ENCODE measurements around the gene TPM2.

Gene TPM2

DNA sequence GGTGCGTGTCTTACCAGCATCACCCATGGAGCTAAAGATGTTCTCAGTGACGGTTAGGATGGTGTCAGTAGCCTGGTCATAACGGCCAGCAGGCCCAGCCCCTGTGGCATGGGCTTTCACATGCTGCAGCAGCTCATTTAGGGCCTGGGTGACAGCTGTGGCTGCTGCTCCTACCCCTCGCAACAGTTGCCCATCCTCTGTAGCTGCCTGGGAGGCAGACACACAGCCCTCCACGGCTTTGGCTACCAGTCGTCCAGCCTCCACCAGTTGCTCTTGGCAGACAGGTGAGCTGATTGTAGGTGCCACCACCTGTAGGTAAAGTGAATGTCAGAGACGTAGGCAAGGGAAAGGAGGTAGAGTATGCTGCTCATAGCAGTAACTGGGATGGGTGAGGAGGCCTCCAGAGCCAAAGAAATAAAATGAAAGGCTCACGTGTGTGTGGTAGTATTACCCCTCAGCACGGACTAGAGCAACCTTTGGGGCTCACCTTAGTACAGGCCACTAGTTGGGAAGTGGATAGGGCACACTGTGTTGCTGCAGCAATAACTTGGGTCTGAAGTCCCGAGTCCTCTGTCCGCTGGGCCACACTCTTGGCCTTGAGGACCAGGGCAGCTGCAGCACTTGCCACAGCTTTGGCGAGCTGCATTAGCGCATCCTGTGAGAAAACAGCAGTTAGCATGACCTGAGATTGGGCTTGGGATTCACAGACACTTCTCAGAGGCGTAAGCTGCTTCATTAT lies 27.6 kb upstream of the TPM2 start:
- no peak for DNase-seq

DNA sequence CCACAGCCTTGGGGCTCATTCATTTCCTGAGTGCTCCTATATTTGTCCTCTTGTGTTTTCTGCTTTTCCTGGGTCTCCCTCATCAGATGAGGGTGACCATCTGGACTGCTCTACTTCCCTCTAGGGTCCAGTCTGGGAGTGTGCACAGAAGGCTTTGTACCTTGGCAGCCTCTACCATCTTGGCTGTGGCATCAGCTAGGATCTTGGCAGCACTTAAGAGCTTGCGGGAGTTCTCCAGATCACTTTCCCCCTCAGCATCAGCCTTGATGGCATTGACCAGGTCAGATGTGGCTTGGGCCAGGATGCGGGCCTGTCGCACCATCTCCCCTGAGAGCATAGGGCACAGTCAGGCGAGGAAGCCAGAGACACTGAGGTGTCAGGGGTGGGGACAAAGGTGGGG lies 26.5 kb upstream of the TPM2 start:
- no peak for DNase-seq

DNA sequence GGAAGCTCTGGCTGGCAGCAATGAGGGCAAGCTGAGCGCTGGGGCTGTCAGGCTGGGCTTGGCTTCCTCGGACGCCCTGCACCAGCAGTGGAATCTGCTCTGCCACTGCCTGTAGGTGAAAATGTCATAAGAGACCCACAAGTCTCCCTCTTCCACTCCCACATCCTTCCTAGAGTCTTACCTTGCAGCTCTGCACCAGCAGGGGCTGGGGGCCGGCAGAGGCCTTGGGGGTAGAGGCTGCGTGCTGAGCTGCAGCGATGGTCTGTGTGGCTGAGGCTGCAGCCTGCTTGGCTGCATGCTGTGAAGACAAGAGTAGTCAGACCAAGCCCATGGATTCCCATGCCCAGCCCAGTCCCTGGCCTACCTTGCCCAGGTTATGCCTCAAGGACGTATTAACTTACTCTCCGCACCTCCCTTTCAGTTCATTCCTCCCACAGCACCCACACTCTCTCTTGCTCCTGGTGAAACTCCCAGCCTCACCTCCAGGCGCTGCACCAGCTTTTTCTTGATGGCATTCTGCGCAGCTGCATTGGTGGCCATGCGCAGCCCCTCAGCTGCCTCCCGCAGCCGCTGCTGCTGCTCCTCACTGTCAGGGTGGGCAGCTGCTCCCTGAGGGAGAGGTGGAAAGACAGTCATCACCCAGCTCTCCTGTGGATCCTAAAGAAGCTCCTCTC lies 25.0 kb upstream of the TPM2 start:
- DNase-seq: no peak

DNA sequence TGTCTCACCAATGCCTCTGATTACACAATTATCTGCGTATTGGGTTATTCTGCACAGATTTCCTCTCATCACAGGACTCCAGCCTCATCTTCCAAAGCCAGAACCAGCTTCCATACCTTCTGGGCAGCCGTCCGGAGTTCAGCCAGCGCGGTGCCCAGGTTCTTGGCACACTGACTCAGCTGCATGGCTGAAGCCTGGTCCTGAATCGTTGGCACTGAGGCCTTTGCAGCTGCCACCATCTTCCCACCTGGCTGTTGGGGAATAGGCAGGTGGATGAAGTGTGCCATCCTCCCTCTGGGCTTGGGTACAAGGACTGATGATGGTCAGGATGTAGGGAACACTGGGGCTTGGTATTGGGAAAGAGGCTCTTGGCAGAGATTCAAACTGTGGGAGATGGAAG lies 24.4 kb upstream of the TPM2 start:
- no peak for DNase-seq

DNA sequence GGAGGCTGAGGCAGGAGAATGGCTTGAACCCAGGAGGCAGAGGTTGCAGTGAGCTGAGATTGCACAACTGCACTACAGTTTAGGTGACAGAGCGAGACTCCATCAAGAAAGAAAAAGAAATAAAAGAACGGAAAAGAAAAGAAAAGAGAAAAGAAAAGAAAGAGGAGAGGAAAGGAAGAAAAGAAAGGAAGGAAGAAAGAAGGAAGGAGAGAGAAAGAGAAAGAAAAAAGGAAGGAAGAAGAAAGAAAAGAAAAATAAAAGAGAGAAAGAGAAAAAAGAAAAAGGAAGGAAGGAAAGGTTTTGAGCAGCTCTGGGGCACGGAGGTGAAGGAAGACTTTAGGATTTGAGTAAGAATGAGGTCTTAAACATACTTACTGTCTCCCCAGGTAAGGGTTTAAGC lies 23.9 kb upstream of the TPM2 start:
- DNase-seq: no peak

DNA sequence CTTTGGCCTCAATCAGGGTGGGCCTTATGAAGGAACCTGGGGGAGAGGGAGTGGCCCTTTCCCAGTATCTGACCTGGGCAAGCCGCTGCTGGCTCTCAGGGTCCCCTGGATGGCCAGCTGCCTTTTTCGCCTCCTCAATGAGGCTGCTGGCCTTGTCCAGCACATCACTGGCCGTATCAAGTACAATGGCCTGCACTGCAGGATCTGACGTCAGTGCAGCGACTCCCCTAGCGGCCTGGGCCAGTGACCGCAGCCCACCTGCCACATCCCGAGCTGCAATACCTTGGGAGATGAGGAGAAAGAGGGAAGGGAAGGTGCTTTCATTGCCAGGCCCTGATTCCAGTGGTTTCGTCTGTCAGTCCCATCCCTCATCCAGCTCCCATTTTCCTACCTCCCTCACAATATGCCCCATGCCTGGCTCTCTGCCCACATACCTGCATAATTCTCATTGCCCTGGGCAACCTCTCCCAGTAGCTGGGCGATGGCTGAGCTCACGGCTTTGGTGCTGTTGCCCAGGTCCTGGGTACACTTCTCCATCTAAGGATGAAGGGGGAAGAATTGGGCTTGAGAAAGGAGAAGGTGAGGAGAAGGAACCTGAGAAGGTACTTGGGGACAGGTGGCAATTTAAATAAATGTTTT lies 23.2 kb upstream of the TPM2 start:
- no peak for DNase-seq

DNA sequence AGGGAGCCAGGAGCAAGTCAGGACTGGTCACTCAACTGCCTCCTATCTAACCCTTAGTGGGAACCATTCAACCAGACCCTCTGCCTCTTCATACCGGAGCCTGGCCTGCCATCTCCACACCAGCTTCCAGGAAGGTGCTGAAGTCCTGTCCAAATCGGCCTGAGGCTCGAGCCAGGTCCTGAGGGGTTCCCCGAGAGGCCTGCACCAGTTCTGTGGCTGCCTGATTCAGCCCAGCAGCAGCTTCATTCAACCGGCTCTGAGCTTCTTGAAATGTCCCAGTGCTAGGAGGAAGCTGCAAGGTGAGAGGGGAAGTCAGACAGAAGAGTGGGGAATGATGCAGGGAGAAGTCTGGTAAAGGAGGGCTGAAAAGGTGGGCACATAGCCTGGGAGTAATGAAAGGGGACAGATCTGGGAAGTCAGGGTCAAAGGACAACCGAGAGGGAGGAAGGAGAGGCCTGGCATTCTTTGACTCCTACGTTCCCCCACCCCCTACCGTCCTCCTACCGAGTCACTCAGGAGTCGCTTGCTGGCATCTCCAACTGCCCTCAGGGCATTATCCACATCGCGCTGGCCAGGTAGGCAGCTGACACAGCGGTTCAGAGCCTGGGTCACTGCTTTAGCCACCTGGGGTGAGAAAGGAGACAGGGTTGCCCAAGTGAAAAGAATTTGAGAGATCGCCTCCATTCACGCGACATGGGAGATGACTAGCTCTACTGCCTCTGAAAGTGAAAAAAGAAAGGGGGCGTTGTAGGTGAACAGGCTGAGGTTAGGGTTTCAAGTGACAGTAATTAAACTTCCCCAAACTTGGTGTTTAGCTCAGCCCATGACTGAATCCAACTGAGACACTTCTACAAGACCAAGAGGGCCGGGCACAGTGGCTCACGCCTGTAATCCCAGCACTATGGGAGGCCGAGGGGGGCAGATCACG lies 22.0 kb upstream of the TPM2 start:
- no peak for DNase-seq

DNA sequence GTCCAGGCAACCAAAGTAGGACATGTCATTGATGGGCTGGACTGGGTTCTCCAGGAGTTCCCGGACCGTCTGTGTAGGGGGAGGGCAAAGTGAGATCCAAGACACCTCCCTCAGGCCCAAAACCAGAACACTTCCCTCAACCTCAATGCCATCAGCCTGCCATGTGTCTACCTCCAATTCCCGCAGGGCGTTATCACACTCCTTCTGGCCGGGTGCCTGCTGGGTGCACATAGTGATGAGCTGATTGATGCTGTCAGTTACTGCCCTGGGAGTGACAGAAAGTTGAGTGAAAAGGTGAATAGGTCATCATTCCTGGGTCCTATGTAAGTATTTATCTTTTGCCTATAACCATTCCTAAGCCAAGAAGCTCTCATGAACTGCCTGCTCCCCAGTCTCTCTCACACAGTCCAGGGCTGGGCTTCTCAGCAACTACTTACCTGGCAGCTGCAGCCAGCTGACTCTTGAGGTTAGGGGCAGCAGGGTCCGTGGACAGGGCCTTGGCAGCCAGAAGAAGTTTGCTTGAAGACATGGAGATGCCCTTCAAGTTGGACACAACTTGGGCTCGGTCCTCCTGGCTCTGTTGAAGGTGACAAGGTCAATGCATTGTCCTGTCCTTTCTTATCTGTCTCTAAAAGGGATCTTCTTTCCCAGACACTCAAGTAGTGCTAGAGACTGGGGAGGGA lies 21.2 kb upstream of the TPM2 start:
- DNase-seq: no peak

DNA sequence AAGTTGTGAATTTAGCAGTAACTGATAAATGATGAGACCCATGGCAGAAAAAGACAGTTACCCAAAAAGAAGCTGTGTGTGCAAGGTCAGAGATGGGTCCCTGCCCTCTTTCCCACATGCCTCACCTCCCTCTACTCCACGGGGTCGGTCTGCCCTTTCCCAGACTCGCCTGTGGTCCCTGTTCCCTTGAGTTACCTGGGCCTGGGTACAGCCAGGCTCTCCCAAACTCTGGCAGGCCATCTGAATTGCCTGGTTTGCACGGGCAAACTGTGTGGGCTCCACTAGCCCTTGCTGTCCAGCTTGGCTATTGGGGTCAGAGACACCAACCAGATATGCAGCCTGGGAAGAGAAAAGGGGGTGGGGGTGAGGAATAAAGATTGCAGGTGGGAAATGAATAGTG lies 18.4 kb upstream of the TPM2 start:
- DNase-seq: no peak

DNA sequence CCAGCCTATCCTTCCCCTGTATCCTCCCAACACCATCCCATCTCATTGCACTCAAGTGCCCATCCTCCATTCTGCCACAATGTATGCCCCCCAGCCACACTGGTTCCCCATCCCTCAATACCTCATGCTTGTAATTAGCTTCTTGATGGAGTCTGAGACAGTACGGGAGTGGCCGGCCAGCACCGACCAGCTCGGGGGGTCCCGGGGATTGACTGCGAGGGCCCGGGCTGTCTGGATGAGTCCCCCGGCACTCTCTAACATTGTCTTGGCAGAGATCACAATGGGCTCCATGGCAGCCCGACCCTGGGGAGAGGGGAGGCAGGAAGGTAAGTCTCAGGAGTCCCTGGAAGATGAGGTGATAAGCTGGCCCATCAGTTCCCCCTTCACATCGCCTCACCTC lies 17.2 kb upstream of the TPM2 start:
- no peak for DNase-seq

DNA sequence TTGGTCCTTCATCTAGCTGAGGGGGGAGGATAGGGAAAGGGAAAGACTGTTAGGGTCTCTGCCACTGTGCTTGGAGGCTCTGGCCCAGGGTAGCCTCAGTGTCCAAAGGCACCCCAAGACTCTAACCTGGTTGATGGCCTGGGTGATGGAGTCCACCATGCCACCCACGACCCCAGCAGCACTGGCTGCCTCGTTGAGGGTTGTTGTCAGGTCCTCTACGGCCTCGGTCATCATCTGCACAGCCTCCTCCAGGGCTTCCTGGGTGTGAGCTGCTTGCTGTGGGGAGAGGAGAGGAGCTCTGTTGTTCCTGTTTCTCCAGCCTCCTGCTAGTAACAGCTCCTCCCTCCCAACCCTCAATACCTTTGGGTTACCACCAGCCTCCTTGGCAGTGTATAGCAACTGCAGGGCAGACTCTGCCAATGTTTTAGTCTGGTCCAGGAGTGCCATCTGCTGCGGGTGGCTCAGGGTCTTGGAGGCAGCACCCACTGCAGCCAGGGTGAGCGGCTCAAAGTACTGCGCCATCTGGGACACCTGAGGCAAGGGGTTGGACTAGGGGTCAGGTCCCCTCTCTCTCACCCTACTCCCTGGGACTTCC lies 16.2 kb upstream of the TPM2 start:
- DNase-seq: no peak

DNA sequence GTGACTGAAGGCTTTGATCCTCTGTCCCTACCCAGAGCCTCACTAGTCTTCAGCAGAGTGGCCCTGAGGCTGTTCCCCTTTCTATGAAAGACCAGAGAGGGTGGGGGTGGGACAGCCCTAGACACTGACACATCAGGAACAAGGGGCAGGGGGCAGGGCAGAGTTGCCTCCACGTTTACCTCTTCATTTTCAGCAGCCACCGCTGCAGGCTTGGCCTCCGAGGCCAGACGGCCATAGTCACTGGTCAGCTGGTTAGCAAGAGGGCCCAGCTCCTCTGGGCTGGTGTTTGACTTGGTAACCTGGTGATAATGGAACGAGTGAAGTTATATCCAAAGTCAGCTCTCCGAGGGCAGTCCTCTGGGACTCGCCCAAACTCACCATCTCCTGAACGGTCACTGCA lies 15.6 kb upstream of the TPM2 start:
- DNase-seq: no peak

DNA sequence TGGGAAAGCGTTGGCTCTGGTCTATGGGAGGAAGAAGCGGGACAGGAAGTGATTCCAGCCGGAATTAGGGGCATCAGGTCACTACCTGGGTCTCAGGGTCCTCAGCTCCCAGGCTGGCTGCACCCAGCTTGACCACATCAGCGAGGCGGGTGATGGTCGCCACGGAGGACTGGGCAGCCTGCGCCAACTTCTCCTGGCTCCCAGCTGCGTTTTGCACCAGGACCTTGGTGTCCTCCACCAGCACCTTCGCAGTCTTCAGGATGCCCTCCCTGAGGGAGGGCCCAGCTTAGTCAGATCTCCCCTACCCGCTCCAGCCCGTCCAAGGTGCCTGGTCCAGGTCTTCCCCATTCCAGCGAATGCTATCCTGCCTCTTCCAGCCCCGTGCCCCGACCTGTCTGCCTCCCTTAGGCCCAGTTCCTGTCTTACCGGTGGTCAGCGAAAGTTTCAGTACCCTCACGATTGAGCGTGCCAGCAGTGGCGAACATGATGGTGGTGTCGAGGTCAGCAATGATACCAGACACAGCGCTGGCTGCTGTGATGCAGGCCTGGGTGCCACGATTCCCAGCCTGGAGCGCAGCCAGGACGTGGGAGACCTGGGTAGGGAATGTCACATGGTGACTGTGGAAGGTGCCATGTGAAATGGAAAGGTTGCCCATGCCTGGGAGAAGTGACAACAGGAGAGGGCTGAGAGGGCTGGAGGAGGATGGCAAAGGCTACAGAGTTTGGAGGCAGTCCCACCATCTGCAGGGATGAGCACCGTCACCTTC lies 14.4 kb upstream of the TPM2 start:
- DNase-seq: no peak

DNA sequence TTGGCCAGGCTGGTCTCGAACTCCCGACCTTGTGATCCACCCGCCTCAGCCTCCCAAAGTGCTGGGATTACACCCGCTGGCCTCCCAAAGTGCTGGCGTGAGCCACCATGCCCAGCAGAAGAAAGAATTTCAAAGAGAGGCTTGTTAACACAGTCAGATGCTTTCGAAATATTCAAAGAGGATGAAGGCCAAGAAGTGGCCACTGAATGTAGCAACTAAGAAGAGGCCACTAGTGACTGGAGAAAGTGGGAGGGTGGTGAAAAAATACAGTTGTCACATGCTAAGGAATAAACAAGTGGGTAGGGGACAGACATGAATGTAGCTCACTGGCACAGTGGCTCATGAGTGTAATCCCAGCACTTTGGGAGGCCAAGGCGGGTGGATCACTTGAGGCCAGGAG lies 13.0 kb upstream of the TPM2 start:
- DNase-seq: no peak

DNA sequence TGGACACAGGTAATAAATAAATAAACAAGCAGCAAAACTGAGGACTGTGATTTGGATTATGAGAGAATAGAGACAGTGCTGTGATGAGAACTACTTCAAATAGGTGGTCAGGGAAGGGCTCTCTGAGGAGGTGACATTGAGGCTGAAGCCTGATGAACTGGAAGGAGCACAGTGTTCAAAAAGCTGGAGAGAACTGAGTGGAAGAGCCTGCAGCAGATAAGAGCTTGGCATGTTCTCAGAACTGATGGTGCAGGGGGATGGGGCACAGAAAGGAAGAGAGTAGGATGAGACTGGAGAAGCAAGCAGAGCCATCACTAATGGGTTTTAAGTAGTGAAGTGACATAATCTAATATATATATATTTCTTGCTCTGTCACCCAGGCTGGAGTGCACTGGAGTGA lies 11.2 kb upstream of the TPM2 start:
- no peak for DNase-seq

DNA sequence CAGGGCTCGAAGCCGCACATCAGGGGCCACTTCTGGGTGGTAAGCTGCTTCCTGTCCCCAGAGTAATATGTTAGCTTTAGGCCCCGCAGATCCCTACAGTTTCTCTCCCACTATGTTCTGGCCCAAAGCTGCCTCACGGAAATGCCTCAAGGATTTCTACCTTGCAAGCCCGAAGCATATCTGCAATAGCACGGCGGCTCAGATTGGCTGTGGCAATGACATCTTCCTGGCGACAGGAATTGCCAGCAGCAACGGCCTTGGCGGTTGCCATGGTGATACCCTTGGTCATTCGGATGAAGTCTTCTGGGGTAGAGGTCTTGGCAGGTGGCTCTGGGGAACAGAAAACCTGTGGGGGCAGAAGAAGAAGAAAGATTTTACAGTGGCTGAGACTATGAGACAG lies 10.3 kb upstream of the TPM2 start:
- DNase-seq: no peak

DNA sequence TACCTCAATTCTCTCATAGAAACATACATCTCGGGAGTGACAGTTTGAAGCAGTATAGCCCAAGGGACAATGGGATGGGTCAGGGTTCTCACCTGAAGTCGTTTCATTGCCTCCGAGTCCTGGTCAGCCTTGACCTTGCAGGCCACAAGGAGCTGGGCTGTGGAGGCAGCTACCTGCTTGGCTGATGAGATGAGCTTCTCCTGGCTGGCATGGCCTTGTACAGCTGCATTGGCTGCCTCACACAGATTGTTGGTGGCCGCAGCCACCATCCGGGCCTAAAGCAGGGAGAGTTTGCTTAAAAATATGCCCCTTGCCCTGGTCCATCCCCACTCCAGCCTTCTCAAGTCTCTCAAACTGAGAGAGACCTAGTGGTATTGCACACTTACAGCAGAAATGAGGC lies 8.5 kb upstream of the TPM2 start:
- no peak for DNase-seq

DNA sequence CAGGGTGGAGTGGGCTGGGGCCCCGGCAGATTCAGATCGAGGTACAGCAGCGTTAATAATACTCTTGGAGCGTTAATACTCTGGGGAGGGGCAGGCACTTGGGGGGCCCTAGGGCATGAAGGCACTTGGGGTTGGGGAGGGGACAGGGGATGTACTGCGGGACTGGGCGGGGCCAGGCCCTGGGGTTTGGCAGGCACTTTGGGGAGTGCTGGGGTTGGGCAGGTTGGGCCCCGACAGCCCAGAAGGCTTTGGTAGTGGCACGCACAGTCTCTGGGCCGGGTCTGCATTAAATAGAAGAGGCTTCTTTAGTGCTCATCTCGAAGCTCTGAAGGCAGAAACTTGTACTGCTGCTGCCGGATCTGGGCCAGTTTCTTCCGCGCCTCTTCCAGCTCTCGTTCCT lies 7.8 kb upstream of the TPM2 start:
- no peak for DNase-seq

DNA sequence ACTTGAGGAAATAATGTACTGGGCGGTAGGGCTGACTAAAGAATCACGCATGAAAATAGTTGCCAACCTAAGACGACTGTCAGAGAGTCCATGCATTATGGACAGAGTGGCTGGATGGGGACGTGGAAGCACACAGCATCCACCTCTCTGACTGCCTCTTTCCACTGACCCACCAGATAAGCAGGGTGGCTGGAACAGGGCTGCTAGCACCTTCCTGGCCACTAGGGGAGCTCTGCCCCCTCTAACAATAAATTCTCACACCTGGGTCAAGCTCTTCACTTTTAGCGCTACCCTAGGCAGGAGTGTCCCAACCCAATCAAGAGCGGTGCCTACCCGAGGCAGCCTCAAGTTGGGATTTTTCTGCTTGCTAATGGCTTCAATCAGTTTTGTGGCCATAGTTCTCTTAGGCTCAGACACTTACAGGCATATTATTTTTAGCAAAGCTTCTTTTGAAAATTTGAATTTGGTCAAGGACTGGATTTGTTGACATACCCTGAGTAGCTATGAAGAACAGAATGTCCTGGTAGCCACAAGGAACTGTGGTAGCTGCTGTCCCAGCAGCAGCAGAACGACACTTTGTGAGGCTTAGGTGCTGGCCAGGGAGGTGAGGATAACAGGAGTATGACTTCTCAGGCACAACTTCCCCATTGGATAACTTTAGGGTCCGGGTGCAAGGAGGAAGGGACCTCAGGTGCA lies 6.9 kb upstream of the TPM2 start:
- DNase-seq: peak; percentile 67

DNA sequence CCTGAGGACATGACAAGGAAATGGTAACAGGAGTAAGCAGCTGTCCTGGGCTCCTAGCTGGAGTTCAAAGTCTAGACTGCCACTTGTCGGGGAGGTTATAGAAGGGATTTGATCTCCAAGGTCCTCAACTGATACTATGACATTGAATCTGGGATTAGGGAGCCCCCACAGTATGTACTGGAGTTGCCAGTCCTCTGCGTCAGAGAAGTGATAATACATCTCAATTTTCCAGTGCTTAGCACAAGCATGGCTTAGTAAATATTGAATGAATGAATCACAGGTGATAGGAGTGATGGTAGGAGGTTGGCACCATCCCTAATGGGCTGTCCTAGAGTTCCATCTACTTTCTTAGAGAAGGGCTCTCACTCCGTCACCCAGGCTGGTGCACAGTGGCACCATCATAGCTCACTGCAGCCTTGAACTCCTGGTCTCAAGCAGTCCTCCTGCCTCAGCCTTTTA lies 6.2 kb upstream of the TPM2 start:
- DNase-seq: no peak
